K562 (cell line): ENCODE results near the gene MAGEB10. TPM values are rescaled to one million over a fixed set of nuclear protein-coding genes. Genes with fewer than 3 reads are reported as not detected.

Source experiments
- ATAC-seq: fragments of 200-7000 bp; cut with Tn5 transposase; 3 replicates; pipeline ENCODE4 v1.9.1; 2020; ENCODE audit warnings: moderate library complexity
- Bru-seq: library from RNA; stranded (reverse); fragments of 400-500 nt; gene quantifications from one replicate; lab custom pipeline; 2021; lab: Mats Ljungman, UMichigan
- BruChase-seq, 2 experiments: library from RNA; stranded (reverse); fragments of 400-500 nt; gene quantifications; one replicate each; lab custom pipeline; 2021; lab: Mats Ljungman, UMichigan
- BruUV-seq: library from RNA; stranded (reverse); fragments of 400-500 nt; replicated peaks from 2 replicates; lab custom pipeline; 2021; lab: Mats Ljungman, UMichigan
- CTCF ChIA-PET: fragments of 300-600 bp; formaldehyde crosslinking; extraction: SDS; loops from one replicate; lab custom pipeline; 2021; ENCODE audit warnings: low intra/inter-chr PET ratio; lab: Yijun Ruan, JAX
- POLR2A ChIA-PET: fragments of 300-600, 350-650 bp; sonication (Branson Sonifier 250); formaldehyde crosslinking; extraction: SDS; loops from one replicate; lab custom pipeline; 2021; ENCODE audit warnings: antibody characterized with exemption, inconsistent platforms; lab: Yijun Ruan, JAX
- DNase-seq, 4 experiments: peaks; one replicate each; pipeline versions ENCODE4 v3.0.0 to v3.0.0-alpha.2; 2011 to 2018; ENCODE audit warnings: low spot score in 3 of 4, mixed read lengths in 3 of 4; ENCODE audit errors: extremely low read depth in 1 of 4
- FAIRE-seq: peaks from 2 replicates; lab custom pipeline; 2011; peaks lifted over from hg19 to GRCh38; lab: Jason Lieb, UNC
- H2AFZ ChIP-seq: 2 replicates; pipeline ENCODE4 v1.6.0; 2011; ENCODE audit warnings: low read depth, low read length, control low read depth, inconsistent platforms
- H3K27ac ChIP-seq: fragments of 200-600 bp; 3 replicates; pipeline ENCODE4 v1.8.0; 2011; ENCODE audit warnings: low read depth, mild to moderate bottlenecking, control low read depth, inconsistent platforms, low read length, moderate library complexity, mixed read lengths; ENCODE audit errors: extremely low read depth
- H3K27me3 ChIP-seq, 2 experiments: fragments of 300-600 bp in 1 of 2; 2 replicates in 1 of 2; 3 replicates in 1 of 2; pipeline versions ENCODE4 v1.6.0 to v1.8.0; 2011; ENCODE audit warnings: inconsistent platforms in 2 of 2, low read length in 2 of 2, mild to moderate bottlenecking in 1 of 2, mixed read lengths in 1 of 2, moderate library complexity in 1 of 2; ENCODE audit not compliant: control insufficient read depth in 2 of 2, insufficient read depth in 2 of 2
- H3K36me3 ChIP-seq: fragments of 300-600 bp; 3 replicates; pipeline ENCODE4 v1.8.0; 2011; ENCODE audit warnings: mild to moderate bottlenecking, low read length, inconsistent platforms; ENCODE audit not compliant: control insufficient read depth, insufficient read depth
- H3K4me1 ChIP-seq, 2 experiments: fragments of 200-600 bp in 1 of 2; replicated peaks in 1 of 2; 2 replicates in 1 of 2; 3 replicates in 1 of 2; pipeline versions ENCODE4 v1.5.1 to v1.8.0; 2011; ENCODE audit warnings: inconsistent platforms in 2 of 2, low read length in 2 of 2, mild to moderate bottlenecking in 1 of 2, mixed read lengths in 1 of 2, moderate library complexity in 1 of 2; ENCODE audit not compliant: control insufficient read depth in 2 of 2, insufficient read depth in 2 of 2
- H3K4me2 ChIP-seq: 2 replicates; pipeline ENCODE4 v1.6.1; 2011; ENCODE audit warnings: low read length, control low read depth, inconsistent platforms, mixed read lengths; ENCODE audit not compliant: insufficient read depth
- H3K4me3 ChIP-seq: fragments of 200-600 bp; sonication (generic), shearing (Covaris generic); 2 replicates; pipeline ENCODE4 v1.5.1; 2016; ENCODE audit warnings: control low read depth, inconsistent platforms
- H3K79me2 ChIP-seq: fragments of 200-600 bp; 3 replicates; pipeline ENCODE4 v1.8.0; 2011; ENCODE audit warnings: low read length, inconsistent platforms; ENCODE audit not compliant: control insufficient read depth, insufficient read depth
- H3K9ac ChIP-seq, 2 experiments: 2 replicates each; pipeline versions ENCODE4 v1.6.0 to v1.6.1; 2011; ENCODE audit warnings: low read depth in 2 of 2, low read length in 2 of 2, control low read depth in 1 of 2, inconsistent platforms in 1 of 2, mild to moderate bottlenecking in 1 of 2, mixed read lengths in 1 of 2; ENCODE audit not compliant: insufficient read depth in 1 of 2
- H3K9me1 ChIP-seq: one replicate; pipeline ENCODE4 v1.6.0; 2011; ENCODE audit warnings: inconsistent platforms, mild to moderate bottlenecking, low read length, moderate library complexity; ENCODE audit not compliant: control insufficient read depth, insufficient read depth
- H3K9me3 ChIP-seq: replicated peaks from 2 replicates; pipeline ENCODE4 v1.5.1; 2011; ENCODE audit warnings: low read depth, low read length, inconsistent platforms; ENCODE audit not compliant: control insufficient read depth, insufficient read depth
- H4K20me1 ChIP-seq: replicated peaks from 2 replicates; pipeline ENCODE4 v1.6.1; 2011; ENCODE audit warnings: low read length, inconsistent platforms, mixed read lengths; ENCODE audit not compliant: control insufficient read depth, insufficient read depth
- ETV5 ChIP-seq: sonication (generic); formaldehyde crosslinking; IDR thresholded peaks from 2 replicates; pipeline ENCODE4 v1.4.0; 2020; ENCODE audit warnings: low read depth, mild to moderate bottlenecking, missing genetic modification reagents
- GABPA ChIP-seq: fragments of 200-800 bp; sonication (Bioruptor generic); conservative IDR thresholded peaks from 2 replicates; pipeline ENCODE4 v1.6.1; 2016; ENCODE audit warnings: low read depth, missing genetic modification characterization, missing compliant biosample characterization
- GMEB1 ChIP-seq: fragments of 250-450 bp; sonication (Bioruptor Pico); IDR thresholded peaks from 2 replicates; pipeline ENCODE4 v1.4.0; 2020; ENCODE audit warnings: mild to moderate bottlenecking
- WGBS: fragments of 100-300 bp; shearing (Covaris generic); methylation state at CpG from one replicate; pipeline ENCODE4 v1.1.6; 2016; ENCODE audit warnings: low coverage, mixed read lengths; ENCODE audit not compliant: insufficient coverage; ENCODE audit errors: missing lambda C conversion rate; 5-methylcytosine and 5-hydroxymethylcytosine counted together
- in situ Hi-C: fragments of 300-500 bp; cut with MboI; formaldehyde crosslinking; loops from 4 replicates; pipeline ENCODE4 v1.15.0; 2018; ENCODE audit warnings: inconsistent platforms, mixed read lengths
- intact Hi-C: fragments of 100-400 bp; cut with micrococcal nuclease; formaldehyde crosslinking; loops from 2 replicates; pipeline ENCODE4 v1.14.2; 2022
- long read RNA-seq, 3 experiments: library from polyadenylated mRNA in 2 of 3; library from RNA in 1 of 3; unstranded in 2 of 3; stranded (forward) in 1 of 3; transcript quantifications; one replicate each; pipeline ENCODE4 v2.0.0, GENCODE V29; 2019 to 2022
- polyA minus RNA-seq, 3 experiments: library from RNA; depleted of rRNA, polyadenylated mRNA; stranded (reverse); fragments of >200 nt; gene quantifications; 2 replicates each; pipeline ENCODE4 v1.2.3, GENCODE V29; 2011
- polyA plus RNA-seq, 8 experiments: library from polyadenylated mRNA; depleted of rRNA in 4 of 8; stranded (reverse) in 5 of 8; unstranded in 3 of 8; fragments of >200 nt; fragmentation: Nextera tagmentation in 2 of 8; fragmentation: Illumina TruSeq in 1 of 8; extraction: Ambion mirVana in 2 of 8; extraction: Trizol in 1 of 8; gene quantifications; 2 replicates each; pipeline versions ENCODE4 v1.2.1 to v1.2.3, GENCODE V29; 2011 to 2014; ENCODE audit warnings: inconsistent platforms in 1 of 8, missing spikeins in 1 of 8
- total RNA-seq, 7 experiments: library from RNA; depleted of rRNA in 6 of 7; stranded (reverse); fragments of >200 nt in 6 of 7; fragmentation: Illumina TruSeq in 2 of 7; extraction: Trizol in 2 of 7; gene quantifications; 2 replicates each; pipeline versions ENCODE4 v1.2.1 to v1.2.3, GENCODE V29; 2011 to 2021; ENCODE audit warnings: low replicate concordance in 1 of 7

MAGEB10 gene
- total RNA-seq (2011; cell fraction: chromatin; rRNA removed; ENCODE audit: low replicate concordance) = 0.39 TPM in 1 of 2 replicates, not detected in the other
- total RNA-seq (2011; cell fraction: nucleolus; rRNA removed) = 0.13 and 0.17 TPM in 2 replicates
- not detected in 2 replicates for total RNA-seq (2011; cell fraction: nucleoplasm; rRNA removed)
- total RNA-seq (2014; rRNA removed) (0.18 and 0.69 TPM in 2 replicates), total RNA-seq (2014; rRNA removed; fragmentation: Illumina TruSeq; extraction: Trizol) (0.73 and 1.1 TPM in 2 replicates), total RNA-seq (2015; rRNA removed; fragmentation: Illumina TruSeq; extraction: Trizol) (0.76 and 0.79 TPM in 2 replicates), total RNA-seq (2021) (0.47 and 0.55 TPM in 2 replicates), polyA plus RNA-seq (2011; rRNA removed) (0.07 TPM in 2 replicates), polyA plus RNA-seq (2014; fragmentation: Illumina TruSeq; extraction: Trizol) (0.42 and 0.43 TPM in 2 replicates), polyA plus RNA-seq (2014; fragmentation: Nextera tagmentation; extraction: Ambion mirVana) (under 1 TPM; 0.20 to 0.59 TPM), polyA plus RNA-seq (2014; rRNA removed) (0.27 and 0.40 TPM in 2 replicates), polyA minus RNA-seq (2011; rRNA and poly(A)+ RNA removed) (0.78 and 1.2 TPM in 2 replicates), Bru-seq, nascent RNA (percentile 24 among the genes with signal in this experiment), BruChase-seq, experiment 1, labeled RNA remaining after a 2-hour chase (percentile 34 among the genes with signal in this experiment), BruChase-seq, experiment 2, labeled RNA remaining after a 6-hour chase (percentile 33 among the genes with signal in this experiment)
- 0.04 and 0.07 TPM in 2 replicates for polyA plus RNA-seq (2011; cell fraction: cytosol; rRNA removed)
- polyA plus RNA-seq (2011; cell fraction: nucleus; rRNA removed) = 0.09 and 0.18 TPM in 2 replicates
- polyA plus RNA-seq (2012) = 0.40 and 0.62 TPM in 2 replicates
- polyA minus RNA-seq (2011; cell fraction: cytosol; rRNA and poly(A)+ RNA removed) = not detected in 2 replicates
- polyA minus RNA-seq (2011; cell fraction: nucleus; rRNA and poly(A)+ RNA removed) = not detected in 2 replicates
- long read RNA-seq, experiment 1, partial matches to known transcripts = 0 of 2 reads
- long read RNA-seq, experiment 1, other reads (novel, unspliced or antisense) = 2 of 2 reads
- long read RNA-seq, experiment 2 = 0 reads
- long read RNA-seq, experiment 3 = 0 reads

- Histone ChIP-seq H3K36me3 (no peaks in the 10 kb centered on the region), H3K9me3 (no peaks in the 10 kb centered on the region), H3K9me1 (no peaks in the 10 kb centered on the region), H3K79me2 (no peaks in the 10 kb centered on the region), H3K27me3 (no peaks in the 10 kb centered on the region), H4K20me1 (no peaks in the 10 kb centered on the region), H3K9ac (no peak within 1 kb of the TSS), H2AFZ (no peak within 1 kb of the TSS), H3K27ac (no peak within 1 kb of the TSS), H3K4me2 (no peak within 1 kb of the TSS), H3K4me3 (no peak within 1 kb of the TSS), H3K4me1 (no peaks in the 10 kb centered on the region)
- in situ Hi-C loops (no loop called here), intact Hi-C loops (no loop called here)
- WGBS = 6% methylated on average over 3 of the region's 17 CpGs
- CTCF ChIA-PET = no interaction called here
- no TSS peak for BruUV-seq
- ATAC-seq (no peak), DNase-seq (peak in 1 of 4 experiments; percentile 0), FAIRE-seq (no peak)
- TF ChIP-seq GMEB1 (CRISPR knock-in tag) (peak; percentile 31; the same call in 1 of the 2 replicates), ETV5 (CRISPR knock-in tag) (no peak), GABPA (tag) (peak; percentile 35; the same call in 1 of the 2 replicates)
- POLR2A ChIA-PET = no interaction called here
Observed at GRCh38 chrX:27807690-27808089, at the start of gene MAGEB10. Gene MAGEB10 (plus strand): TSS chrX:27807990. CDS start chrX:27821307, 13,317 bp downstream.
